Transverse colon (tissue), 4 donors: Measurements from ENCODE around the gene GJA8. TPM values are rescaled to one million over a fixed set of nuclear protein-coding genes. Genes with fewer than 3 reads are reported as not detected.
"Not testable (repeated sequence)": the region's sequence is repeated elsewhere in the genome, so short reads cannot be mapped to it uniquely, and the experiment has no call there.

Source experiments
- DNase-seq: peaks from one replicate; pipeline ENCODE4 v3.0.0-alpha.2; 2019
- H3K27ac ChIP-seq, 4 donors: fragments of 200-600 bp; sonication (generic); 2 replicates each; pipeline ENCODE4 v1.5.1; 2016 to 2018; ENCODE audit warnings: inconsistent platforms in 4 of 4
- H3K27me3 ChIP-seq: fragments of 200-600 bp; sonication (generic); 2 replicates; pipeline ENCODE4 v1.5.1; 2017; ENCODE audit warnings: inconsistent platforms
- H3K36me3 ChIP-seq, 4 donors: fragments of 200-600 bp; sonication (generic); 2 replicates each; pipeline ENCODE4 v1.5.1; 2017 to 2019; ENCODE audit warnings: inconsistent platforms in 4 of 4
- H3K4me1 ChIP-seq, 4 donors: fragments of 200-600 bp; sonication (generic); 2 replicates each; pipeline ENCODE4 v1.5.1; 2017 to 2020; ENCODE audit warnings: inconsistent platforms in 4 of 4
- H3K4me3 ChIP-seq, 4 donors: fragments of 200-600 bp; sonication (generic); 1 replicate in 1 of 4; 2 replicates in 3 of 4; pipeline versions ENCODE4 v1.5.1 to v1.6.1; 2017 to 2019; ENCODE audit warnings: inconsistent platforms in 4 of 4
- H3K9me3 ChIP-seq, 2 donors: fragments of 200-600 bp; sonication (generic); 2 replicates each; pipeline ENCODE4 v1.5.1; 2017 to 2019; ENCODE audit warnings: inconsistent platforms in 2 of 2
- POLR2A ChIP-seq: fragments of 450-650 bp; IDR thresholded peaks from one replicate; pipeline ENCODE4 v1.6.1; 2016; ENCODE audit warnings: antibody characterized with exemption, mild to moderate bottlenecking, moderate library complexity
- POLR2AphosphoS5 ChIP-seq, 3 donors: sonication (generic); formaldehyde crosslinking; IDR thresholded peaks; one replicate each; pipeline ENCODE4 v1.6.1; 2016; ENCODE audit warnings: antibody characterized with exemption in 3 of 3
- WGBS, 2 donors: methylation state at CpG; one replicate each; pipeline ENCODE4 v1.1.5; 2018; ENCODE audit warnings: low coverage in 1 of 2; 5-methylcytosine and 5-hydroxymethylcytosine counted together
- in situ Hi-C, 4 donors: fragments of 200-750 bp; cut with MboI; loops; one replicate each; pipeline versions ENCODE4 v1.15.0 to v1.15.1; 2017; ENCODE audit warnings: low sequenced_read_pairs in 3 of 4, low pct_ligation_motif_present in 1 of 4, low pct_unique_long_range_greater_than_20kb in 1 of 4
- intact Hi-C: fragments of 100-400 bp; cut with DNase I; formaldehyde crosslinking; loops from one replicate; pipeline ENCODE4 v1.15.1; 2023; ENCODE audit warnings: low total_unique reads
- total RNA-seq, 4 donors: library from RNA; depleted of rRNA; stranded (reverse); fragments of >200 nt; gene quantifications; one replicate each; pipeline ENCODE4 v1.1.0, GENCODE V29; 2016

Gene GJA8
- total RNA-seq, 4 donors from 2014 or later, result not detected

DNA sequence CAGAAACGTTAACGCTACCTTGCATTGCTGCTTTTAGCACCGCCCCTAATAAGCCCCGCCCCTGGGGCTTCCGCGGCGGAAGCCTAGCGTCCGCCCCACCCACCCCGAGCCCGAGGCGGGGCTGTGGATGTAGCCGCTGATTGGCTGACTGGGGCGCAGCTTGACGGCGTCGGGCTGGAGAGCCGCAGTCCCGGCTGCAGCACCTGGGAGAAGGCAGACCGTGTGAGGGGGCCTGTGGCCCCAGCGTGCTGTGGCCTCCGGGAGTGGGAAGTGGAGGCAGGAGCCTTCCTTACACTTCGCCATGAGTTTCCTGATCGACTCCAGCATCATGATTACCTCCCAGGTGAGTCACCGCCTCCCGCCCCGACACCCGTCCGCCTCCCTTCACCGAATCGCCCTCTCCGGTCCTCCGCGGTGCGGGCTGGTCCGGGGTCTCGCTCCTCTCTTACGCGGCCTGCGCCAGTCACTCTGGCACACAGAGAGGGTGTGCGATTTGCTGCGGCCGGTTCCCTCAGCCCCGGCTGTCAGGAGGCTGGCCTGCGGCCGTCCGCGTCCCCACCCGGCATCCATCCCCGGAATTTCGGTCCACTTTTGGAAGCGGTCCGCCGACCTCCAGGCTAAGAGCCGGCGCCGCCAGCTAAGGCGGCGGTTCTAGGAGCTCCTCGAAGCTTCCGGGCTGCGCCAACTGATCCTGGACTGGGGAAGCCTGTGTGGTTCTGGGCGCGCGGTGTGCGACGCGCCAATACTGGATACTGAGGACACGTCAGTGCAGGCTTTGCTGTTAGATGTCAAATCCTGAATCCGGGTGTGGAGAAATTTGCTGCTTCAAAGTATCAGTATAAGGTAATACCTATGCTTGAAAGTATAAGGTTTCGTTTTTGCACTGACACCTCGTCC, 25.9 kb downstream of the GJA8 start, which contains the start of gene GPR89B:
Gene GPR89B (plus strand): TSS at position 185 of the 897 bp plus-strand sequence. CDS start 117 bp downstream, at position 302.
- Histone ChIP-seq H3K27ac (peak within 1 kb of the TSS; percentile 88 to 94 (median 93)), H3K4me1 (peaks cover 0 to 11% (median 4%) of the 10 kb centered on the region in 4 donors), H3K4me3 (peak within 1 kb of the TSS; percentile 79 to 93 (median 84))
- DNase-seq, result peak; percentile 89
- H3K27me3 ChIP-seq, in situ Hi-C loops, H3K36me3 ChIP-seq, intact Hi-C loops, H3K9me3 ChIP-seq: not testable (repeated sequence)
- peak; percentile 83 to 95 (median 90) for TF ChIP-seq POLR2AphosphoS5 (IDR thresholded peaks at IDR 0.05)
- peak; percentile 93 for TF ChIP-seq POLR2A
- WGBS, 2 donors, result 1% methylated on average over 27 of the region's 72 CpGs; no CpG with 5 or more reads in 1 of the 2 donors

DNA sequence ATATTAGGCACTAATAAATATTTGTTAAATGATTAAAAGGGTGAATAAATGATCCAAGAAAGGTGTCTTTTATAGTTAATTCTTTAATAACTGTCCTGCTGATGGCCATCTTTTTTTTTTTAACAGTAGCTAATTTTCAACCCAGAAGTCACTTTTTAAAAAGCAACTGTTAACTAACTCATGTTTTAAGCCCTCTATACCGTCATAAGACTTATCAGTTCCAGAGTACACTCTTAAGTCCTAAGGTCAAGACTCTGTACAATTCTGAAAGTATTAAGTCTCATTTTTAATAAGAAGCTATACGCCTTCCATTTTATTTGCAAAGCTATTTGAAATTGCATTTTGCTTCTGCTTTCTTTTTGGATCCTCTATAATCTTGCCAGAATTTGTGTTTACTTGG, 28.5 kb downstream of the GJA8 start:
- 71 to 95% methylated on average over 2 of the region's 2 CpGs for WGBS, 2 donors
- in situ Hi-C loops, H3K27me3 ChIP-seq, H3K36me3 ChIP-seq, H3K9me3 ChIP-seq, H3K27ac ChIP-seq, H3K4me3 ChIP-seq, intact Hi-C loops, DNase-seq: not testable (repeated sequence)
- H3K4me1 ChIP-seq, result peaks cover 0 to 11% (median 4%) of the 10 kb centered on the region in 4 donors

- WGBS, 2 donors, result 85 to 87% methylated on average over 3 of the region's 3 CpGs
- DNase-seq, H3K4me1 ChIP-seq, H3K27ac ChIP-seq, H3K36me3 ChIP-seq, H3K27me3 ChIP-seq, in situ Hi-C loops, H3K4me3 ChIP-seq, H3K9me3 ChIP-seq, intact Hi-C loops: not testable (repeated sequence)
Observed at GRCh38 chr1:147935296-147935695, 32.7 kb downstream of the GJA8 start.

- intact Hi-C loops, H3K9me3 ChIP-seq, DNase-seq, in situ Hi-C loops, H3K4me3 ChIP-seq, H3K4me1 ChIP-seq, H3K27me3 ChIP-seq, H3K36me3 ChIP-seq, H3K27ac ChIP-seq: not testable (repeated sequence)
- WGBS, 2 donors, result 94% methylated on average over 2 of the region's 2 CpGs; no CpG with 5 or more reads in 1 of the 2 donors
Observed at GRCh38 chr1:147940456-147940855, 37.9 kb downstream of the GJA8 start.

GRCh38 chr1:147942563-147942962, 40.0 kb downstream of the GJA8 start:
- H3K4me1 ChIP-seq, DNase-seq, H3K9me3 ChIP-seq, in situ Hi-C loops, intact Hi-C loops, H3K4me3 ChIP-seq, H3K27ac ChIP-seq, H3K36me3 ChIP-seq, H3K27me3 ChIP-seq: not testable (repeated sequence)
- WGBS, 2 donors, result no CpG with 5 or more reads among the region's 1 CpG

DNA sequence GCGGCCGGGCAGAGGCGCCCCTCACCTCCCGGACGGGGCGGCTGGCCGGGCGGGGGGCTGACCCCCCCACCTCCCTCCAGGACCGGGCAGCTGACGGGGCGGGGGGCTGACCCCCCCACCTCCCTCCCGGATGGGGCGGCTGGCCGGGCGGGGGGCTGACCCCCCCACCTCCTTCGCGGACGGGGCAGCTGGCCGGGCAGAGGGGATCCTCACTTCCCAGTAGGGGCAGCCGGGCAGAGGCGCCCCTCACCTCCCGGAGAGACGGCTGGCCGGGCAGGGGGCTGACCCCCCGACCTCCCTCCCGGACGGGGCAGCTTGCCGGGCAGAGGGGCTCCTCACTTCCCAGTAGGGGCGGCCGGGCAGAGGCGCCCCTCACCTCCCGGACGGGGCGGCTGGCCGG, 46.9 kb downstream of the GJA8 start:
- intact Hi-C loops, H3K4me3 ChIP-seq, DNase-seq, in situ Hi-C loops, H3K9me3 ChIP-seq, H3K4me1 ChIP-seq, H3K27ac ChIP-seq, H3K36me3 ChIP-seq, H3K27me3 ChIP-seq: not testable (repeated sequence)
- WGBS, 2 donors, result no CpG with 5 or more reads among the region's 35 CpGs

Other genes starting within 250 kb of the GJA8 start
- 10 to 100 TPM in 3 of 4 donors, 1 to 10 TPM in 1; 7.5 to 25.7 (median 19.9) TPM for gene ACP6, start 232.3 kb upstream of the GJA8 start, total RNA-seq
- 100 to 1,000 TPM in 1 of 4 donors, 1 to 10 TPM in 2, under 1 TPM in 1; 0.75 to 119 (median 1.6) TPM for gene GJA5, start 142.2 kb upstream of the GJA8 start, total RNA-seq
- 10 to 100 TPM in 2 of 4 donors, 1 to 10 TPM in 2; 5.0 to 30.8 (median 12.5) TPM for gene GPR89B, start 25.6 kb downstream of the GJA8 start, total RNA-seq
- 10 to 100 TPM in 3 of 4 donors, 1 to 10 TPM in 1; 10.0 to 27.3 (median 18.7) TPM for gene NBPF11, start 249.5 kb downstream of the GJA8 start, total RNA-seq